ENCODE measurements around the gene RNF2.

DNA sequence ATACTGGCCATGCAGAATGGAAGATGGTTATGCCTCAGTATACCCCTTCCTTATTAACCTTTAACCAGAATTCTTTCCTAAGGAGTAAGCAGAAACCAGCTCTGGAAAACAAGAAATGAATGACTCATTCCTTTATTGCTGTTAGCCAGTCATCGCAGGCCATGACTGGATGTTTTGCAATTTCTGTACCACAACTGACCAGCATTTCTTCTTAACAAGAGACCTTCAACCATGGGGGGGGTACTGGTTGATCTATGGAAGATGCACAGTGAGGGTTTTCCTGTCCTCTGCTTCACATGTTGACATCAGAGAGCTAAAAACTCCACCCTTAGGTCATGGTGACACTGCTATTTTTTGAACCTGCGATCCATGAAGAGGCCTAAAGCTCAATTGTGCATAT lies 28.0 kb upstream of the RNF2 start:
- TF ChIP-seq, protein P1, sequence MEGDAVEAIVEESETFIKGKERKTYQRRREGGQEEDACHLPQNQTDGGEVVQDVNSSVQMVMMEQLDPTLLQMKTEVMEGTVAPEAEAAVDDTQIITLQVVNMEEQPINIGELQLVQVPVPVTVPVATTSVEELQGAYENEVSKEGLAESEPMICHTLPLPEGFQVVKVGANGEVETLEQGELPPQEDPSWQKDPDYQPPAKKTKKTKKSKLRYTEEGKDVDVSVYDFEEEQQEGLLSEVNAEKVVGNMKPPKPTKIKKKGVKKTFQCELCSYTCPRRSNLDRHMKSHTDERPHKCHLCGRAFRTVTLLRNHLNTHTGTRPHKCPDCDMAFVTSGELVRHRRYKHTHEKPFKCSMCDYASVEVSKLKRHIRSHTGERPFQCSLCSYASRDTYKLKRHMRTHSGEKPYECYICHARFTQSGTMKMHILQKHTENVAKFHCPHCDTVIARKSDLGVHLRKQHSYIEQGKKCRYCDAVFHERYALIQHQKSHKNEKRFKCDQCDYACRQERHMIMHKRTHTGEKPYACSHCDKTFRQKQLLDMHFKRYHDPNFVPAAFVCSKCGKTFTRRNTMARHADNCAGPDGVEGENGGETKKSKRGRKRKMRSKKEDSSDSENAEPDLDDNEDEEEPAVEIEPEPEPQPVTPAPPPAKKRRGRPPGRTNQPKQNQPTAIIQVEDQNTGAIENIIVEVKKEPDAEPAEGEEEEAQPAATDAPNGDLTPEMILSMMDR (conservative IDR thresholded peaks at IDR 0.05), result no peak
- TF ChIP-seq EZH2 (IDR thresholded peaks at IDR 0.05; ENCODE audit: low read depth), result no peak
